HepG2 (cell line): Measurements from ENCODE around the gene TMEM107. TPM values are rescaled to one million over a fixed set of nuclear protein-coding genes. Genes with fewer than 3 reads are reported as not detected.
A peak's percentile ranks its signal among the peaks of the same experiment; 100 is the strongest.

Experiments
- FOXK1 ChIP-seq: sonication (generic); formaldehyde crosslinking; IDR thresholded peaks from 2 replicates; pipeline ENCODE4 v1.4.0; 2020; ENCODE audit warnings: low read depth, missing genetic modification reagents, borderline replicate concordance
- GABPB1 ChIP-seq: IDR thresholded peaks from 2 replicates; pipeline ENCODE4 v1.6.1; 2016; ENCODE audit warnings: mild to moderate bottlenecking, missing genetic modification reagents, moderate library complexity, missing compliant biosample characterization
- GFI1 ChIP-seq: sonication (generic); formaldehyde crosslinking; IDR thresholded peaks from 2 replicates; pipeline ENCODE4 v1.5.0; 2020; ENCODE audit warnings: missing genetic modification reagents, mild to moderate bottlenecking, borderline replicate concordance
- HDAC2 ChIP-seq: sonication (generic); formaldehyde crosslinking; IDR thresholded peaks from 2 replicates; pipeline ENCODE4 v1.4.0; 2020; ENCODE audit warnings: missing genetic modification reagents
- KLF16 ChIP-seq, 2 experiments: sonication (generic) in 1 of 2; formaldehyde crosslinking in 1 of 2; IDR thresholded peaks; 2 replicates each; pipeline versions ENCODE4 v1.6.1 to v1.8.0; 2016 to 2023; ENCODE audit warnings: missing genetic modification reagents in 2 of 2, missing compliant biosample characterization in 1 of 2
- NCOA1 ChIP-seq: sonication (generic); formaldehyde crosslinking; IDR thresholded peaks from 2 replicates; pipeline ENCODE4 v1.9.0; 2021; ENCODE audit warnings: missing genetic modification reagents
- RFXAP ChIP-seq: sonication (generic); formaldehyde crosslinking; IDR thresholded peaks from 2 replicates; pipeline ENCODE4 v1.4.0; 2020; ENCODE audit warnings: missing genetic modification reagents, borderline replicate concordance
- SALL1 ChIP-seq: sonication (generic); formaldehyde crosslinking; IDR thresholded peaks from 2 replicates; pipeline ENCODE4 v1.8.0; 2022; ENCODE audit warnings: mild to moderate bottlenecking, missing genetic modification reagents
- SALL2 ChIP-seq: sonication (generic); formaldehyde crosslinking; IDR thresholded peaks from 2 replicates; pipeline ENCODE4 v1.8.1; 2023; ENCODE audit warnings: mild to moderate bottlenecking, missing genetic modification reagents, inconsistent platforms
- SMAD1 ChIP-seq: sonication (generic); formaldehyde crosslinking; IDR thresholded peaks from 2 replicates; pipeline ENCODE4 v1.4.0; 2020; ENCODE audit warnings: missing genetic modification reagents, low read depth, mild to moderate bottlenecking, borderline replicate concordance
- SMC3 ChIP-seq: IDR thresholded peaks from 2 replicates; pipeline ENCODE4 v1.6.1; 2011; ENCODE audit warnings: low read length, improper control_type of control experiment
- STAG1 ChIP-seq: sonication (generic); formaldehyde crosslinking; IDR thresholded peaks from 2 replicates; pipeline ENCODE4 v1.4.0; 2020; ENCODE audit warnings: missing genetic modification reagents
- SUZ12 ChIP-seq: fragments of 150-350 bp; IDR thresholded peaks from 2 replicates; pipeline ENCODE4 v1.6.1; 2014; ENCODE audit warnings: low read depth, low read length
- ZBTB20 ChIP-seq: sonication (generic); formaldehyde crosslinking; IDR thresholded peaks from 2 replicates; pipeline ENCODE4 v1.8.1; 2023; ENCODE audit warnings: missing genetic modification reagents, low read depth, mild to moderate bottlenecking, borderline replicate concordance
- ZBTB21 ChIP-seq: sonication (generic); formaldehyde crosslinking; IDR thresholded peaks from 2 replicates; pipeline ENCODE4 v1.4.0; 2020; ENCODE audit warnings: missing genetic modification reagents
- ZFP82 ChIP-seq: sonication (generic); formaldehyde crosslinking; IDR thresholded peaks from 2 replicates; pipeline ENCODE4 v1.5.1; 2020; ENCODE audit warnings: mild to moderate bottlenecking, missing genetic modification reagents, borderline replicate concordance
- ZNF224 ChIP-seq: sonication (generic); formaldehyde crosslinking; IDR thresholded peaks from 2 replicates; pipeline ENCODE4 v1.5.0; 2020; ENCODE audit warnings: mild to moderate bottlenecking, missing genetic modification reagents
- ZNF263 ChIP-seq: sonication (generic); formaldehyde crosslinking; IDR thresholded peaks from 2 replicates; pipeline ENCODE4 v1.4.0; 2020; ENCODE audit warnings: missing genetic modification reagents
- ZNF274 ChIP-seq: sonication (generic); formaldehyde crosslinking; IDR thresholded peaks from 2 replicates; pipeline ENCODE4 v1.5.1; 2020; ENCODE audit warnings: mild to moderate bottlenecking, missing genetic modification reagents
- ZNF607 ChIP-seq: sonication (generic); formaldehyde crosslinking; IDR thresholded peaks from 2 replicates; pipeline ENCODE4 v1.5.1; 2020; ENCODE audit warnings: missing genetic modification reagents, mild to moderate bottlenecking, borderline replicate concordance
- ZNF616 ChIP-seq: sonication (generic); formaldehyde crosslinking; IDR thresholded peaks from 2 replicates; pipeline ENCODE4 v1.5.0; 2020; ENCODE audit warnings: low read depth, mild to moderate bottlenecking, missing genetic modification reagents
- ZNF776 ChIP-seq: sonication (generic); formaldehyde crosslinking; IDR thresholded peaks from 2 replicates; pipeline ENCODE4 v1.4.0; 2020; ENCODE audit warnings: mild to moderate bottlenecking, missing genetic modification reagents
- polyA plus RNA-seq, 8 experiments: library from polyadenylated mRNA; depleted of rRNA in 3 of 8; stranded (reverse) in 7 of 8; unstranded in 1 of 8; fragments of >200 nt; fragmentation: Illumina TruSeq in 4 of 8; extraction: Trizol in 4 of 8; gene quantifications; 2 replicates each; pipeline versions ENCODE4 v1.2.1 to v1.2.3, GENCODE V29; 2011 to 2016; ENCODE audit warnings: low read depth in 4 of 8, missing spikeins in 1 of 8, mixed read lengths in 1 of 8; ENCODE audit not compliant: insufficient read depth in 1 of 8
- total RNA-seq, 5 experiments: library from RNA; depleted of rRNA; stranded (reverse); fragments of >200 nt; fragmentation: Illumina TruSeq; extraction: Trizol; gene quantifications; 2 replicates each; pipeline ENCODE4 v1.2.3, GENCODE V29; 2016; ENCODE audit warnings: low read depth in 1 of 5
- TF ChIP-seq, protein P1 (sequence below): sonication (generic); formaldehyde crosslinking; IDR thresholded peaks from 2 replicates; pipeline ENCODE4 v1.5.0; 2020; ENCODE audit warnings: mild to moderate bottlenecking, missing genetic modification reagents, borderline replicate concordance
- TF ChIP-seq, protein P2 (sequence below), 2 experiments: sonication (generic) in 1 of 2; formaldehyde crosslinking in 1 of 2; IDR thresholded peaks; 2 replicates each; pipeline versions ENCODE4 v1.4.0 to v1.6.1; 2018 to 2020; ENCODE audit warnings: missing genetic modification reagents in 2 of 2, borderline replicate concordance in 1 of 2, low read depth in 1 of 2, mild to moderate bottlenecking in 1 of 2, missing biosample characterization in 1 of 2

The TMEM107 gene
- total and polyA plus RNA-seq, 2 of the 13 experiments (the other 11 are each of a cell fraction or from before 2014, with no cell fraction given): 7.2 to 15.3 TPM

DNA sequence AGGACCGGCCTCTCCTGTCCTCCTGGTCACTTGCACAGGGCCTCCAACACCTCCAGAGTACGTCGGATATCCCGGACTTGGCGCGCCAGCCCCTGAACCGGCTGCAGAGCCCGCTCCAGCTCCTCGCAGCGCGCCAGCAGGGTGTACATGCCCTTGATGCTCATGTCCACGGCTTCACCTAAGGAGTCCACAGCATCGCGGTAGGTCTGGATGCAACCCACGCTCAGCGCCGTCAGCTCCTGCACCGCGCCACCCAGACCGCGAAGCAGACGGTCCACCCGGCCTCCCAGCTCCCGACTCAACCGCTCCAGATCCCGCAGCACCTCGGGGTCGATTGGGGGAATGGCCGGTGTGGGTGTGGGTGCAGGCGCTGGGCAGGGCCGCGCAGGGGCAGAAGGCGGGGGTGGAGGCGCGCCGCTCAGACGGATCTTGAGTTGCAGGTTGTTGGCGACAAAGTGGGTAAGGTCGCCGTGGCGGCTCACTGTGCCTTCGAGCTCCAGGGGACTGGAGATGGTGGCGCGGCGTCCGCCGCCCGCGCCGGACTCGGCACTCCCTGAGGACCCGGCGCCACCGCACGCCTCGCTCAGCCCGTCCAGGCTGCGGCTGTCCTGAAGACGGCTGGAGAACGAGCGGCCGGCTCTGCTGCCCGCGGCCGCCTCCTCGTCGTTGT, 13.0 kb upstream of the TMEM107 start (continued):
- TF ChIP-seq FOXK1 (CRISPR knock-in tag) (0 out of 2 replicates have a peak, but pooled peaks have one; percentile 27), SMAD1 (0 out of 2 replicates have a peak, but pooled peaks have one; percentile 22), ZNF616 (no peak; the same call in 1 of the 2 replicates), ZNF263 (CRISPR knock-in tag) (0 out of 2 replicates have a peak, but pooled peaks have one; percentile 17), ZBTB21 (no peak), STAG1 (CRISPR knock-in tag) (peak; percentile 6; the same call in 1 of the 2 replicates), ZNF776 (CRISPR knock-in tag) (no peak; the same call in 1 of the 2 replicates), SALL2 (CRISPR knock-in tag) (peak; percentile 66; the same call in 1 of the 2 replicates), ZNF607 (CRISPR knock-in tag) (0 out of 2 replicates have a peak, but pooled peaks have one; percentile 49), HDAC2 (CRISPR knock-in tag) (peak; percentile 42; the same call in 1 of the 2 replicates), SALL1 (CRISPR knock-in tag) (0 out of 2 replicates have a peak, but pooled peaks have one; percentile 31), ZFP82 (CRISPR knock-in tag) (peak; percentile 22; the same call in 1 of the 2 replicates), ZBTB20 (CRISPR knock-in tag) (0 out of 2 replicates have a peak, but pooled peaks have one; percentile 2), GFI1 (CRISPR knock-in tag) (0 out of 2 replicates have a peak, but pooled peaks have one; percentile 11), SUZ12 (no peak), ZNF274 (CRISPR knock-in tag) (peak; percentile 57), ZNF224 (CRISPR knock-in tag) (no peak), NCOA1 (CRISPR knock-in tag) (0 out of 2 replicates have a peak, but pooled peaks have one; percentile 51), GABPB1 (CRISPR knock-in tag) (no peak), KLF16 (CRISPR knock-in tag; IDR thresholded peaks at IDR 0.05) (no peak), RFXAP (CRISPR knock-in tag) (peak; percentile 44; the same call in 1 of the 2 replicates), SMC3 (no peak)
- TF ChIP-seq, protein P1, sequence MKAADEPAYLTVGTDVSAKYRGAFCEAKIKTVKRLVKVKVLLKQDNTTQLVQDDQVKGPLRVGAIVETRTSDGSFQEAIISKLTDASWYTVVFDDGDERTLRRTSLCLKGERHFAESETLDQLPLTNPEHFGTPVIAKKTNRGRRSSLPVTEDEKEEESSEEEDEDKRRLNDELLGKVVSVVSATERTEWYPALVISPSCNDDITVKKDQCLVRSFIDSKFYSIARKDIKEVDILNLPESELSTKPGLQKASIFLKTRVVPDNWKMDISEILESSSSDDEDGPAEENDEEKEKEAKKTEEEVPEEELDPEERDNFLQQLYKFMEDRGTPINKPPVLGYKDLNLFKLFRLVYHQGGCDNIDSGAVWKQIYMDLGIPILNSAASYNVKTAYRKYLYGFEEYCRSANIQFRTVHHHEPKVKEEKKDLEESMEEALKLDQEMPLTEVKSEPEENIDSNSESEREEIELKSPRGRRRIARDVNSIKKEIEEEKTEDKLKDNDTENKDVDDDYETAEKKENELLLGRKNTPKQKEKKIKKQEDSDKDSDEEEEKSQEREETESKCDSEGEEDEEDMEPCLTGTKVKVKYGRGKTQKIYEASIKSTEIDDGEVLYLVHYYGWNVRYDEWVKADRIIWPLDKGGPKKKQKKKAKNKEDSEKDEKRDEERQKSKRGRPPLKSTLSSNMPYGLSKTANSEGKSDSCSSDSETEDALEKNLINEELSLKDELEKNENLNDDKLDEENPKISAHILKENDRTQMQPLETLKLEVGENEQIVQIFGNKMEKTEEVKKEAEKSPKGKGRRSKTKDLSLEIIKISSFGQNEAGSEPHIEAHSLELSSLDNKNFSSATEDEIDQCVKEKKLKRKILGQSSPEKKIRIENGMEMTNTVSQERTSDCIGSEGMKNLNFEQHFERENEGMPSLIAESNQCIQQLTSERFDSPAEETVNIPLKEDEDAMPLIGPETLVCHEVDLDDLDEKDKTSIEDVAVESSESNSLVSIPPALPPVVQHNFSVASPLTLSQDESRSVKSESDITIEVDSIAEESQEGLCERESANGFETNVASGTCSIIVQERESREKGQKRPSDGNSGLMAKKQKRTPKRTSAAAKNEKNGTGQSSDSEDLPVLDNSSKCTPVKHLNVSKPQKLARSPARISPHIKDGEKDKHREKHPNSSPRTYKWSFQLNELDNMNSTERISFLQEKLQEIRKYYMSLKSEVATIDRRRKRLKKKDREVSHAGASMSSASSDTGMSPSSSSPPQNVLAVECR (CRISPR knock-in tag): 0 out of 2 replicates have a peak, but pooled peaks have one; percentile 2
- TF ChIP-seq, protein P2, sequence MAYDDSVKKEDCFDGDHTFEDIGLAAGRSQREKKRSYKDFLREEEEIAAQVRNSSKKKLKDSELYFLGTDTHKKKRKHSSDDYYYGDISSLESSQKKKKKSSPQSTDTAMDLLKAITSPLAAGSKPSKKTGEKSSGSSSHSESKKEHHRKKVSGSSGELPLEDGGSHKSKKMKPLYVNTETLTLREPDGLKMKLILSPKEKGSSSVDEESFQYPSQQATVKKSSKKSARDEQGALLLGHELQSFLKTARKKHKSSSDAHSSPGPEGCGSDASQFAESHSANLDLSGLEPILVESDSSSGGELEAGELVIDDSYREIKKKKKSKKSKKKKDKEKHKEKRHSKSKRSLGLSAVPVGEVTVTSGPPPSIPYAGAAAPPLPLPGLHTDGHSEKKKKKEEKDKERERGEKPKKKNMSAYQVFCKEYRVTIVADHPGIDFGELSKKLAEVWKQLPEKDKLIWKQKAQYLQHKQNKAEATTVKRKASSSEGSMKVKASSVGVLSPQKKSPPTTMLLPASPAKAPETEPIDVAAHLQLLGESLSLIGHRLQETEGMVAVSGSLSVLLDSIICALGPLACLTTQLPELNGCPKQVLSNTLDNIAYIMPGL (CRISPR knock-in tag; IDR thresholded peaks at IDR 0.05; ENCODE audit: borderline replicate concordance in 1 of 2, low read depth in 1 of 2): peak in 1 of 2 experiments; percentile 15; a peak in 1 of 4 replicates
